Tracheal epithelial cell (primary cell): ENCODE data around the gene PLXDC2. TPM values are rescaled to one million over a fixed set of nuclear protein-coding genes. Genes with fewer than 3 reads are reported as not detected.

Source experiments
- total RNA-seq: library from RNA; depleted of rRNA; stranded (reverse); fragments of >200 nt; gene quantifications from 2 replicates; pipeline ENCODE4 v1.2.1, GENCODE V29; 2014

Gene PLXDC2
- total RNA-seq = 3.4 and 5.5 TPM in 2 replicates

DNA sequence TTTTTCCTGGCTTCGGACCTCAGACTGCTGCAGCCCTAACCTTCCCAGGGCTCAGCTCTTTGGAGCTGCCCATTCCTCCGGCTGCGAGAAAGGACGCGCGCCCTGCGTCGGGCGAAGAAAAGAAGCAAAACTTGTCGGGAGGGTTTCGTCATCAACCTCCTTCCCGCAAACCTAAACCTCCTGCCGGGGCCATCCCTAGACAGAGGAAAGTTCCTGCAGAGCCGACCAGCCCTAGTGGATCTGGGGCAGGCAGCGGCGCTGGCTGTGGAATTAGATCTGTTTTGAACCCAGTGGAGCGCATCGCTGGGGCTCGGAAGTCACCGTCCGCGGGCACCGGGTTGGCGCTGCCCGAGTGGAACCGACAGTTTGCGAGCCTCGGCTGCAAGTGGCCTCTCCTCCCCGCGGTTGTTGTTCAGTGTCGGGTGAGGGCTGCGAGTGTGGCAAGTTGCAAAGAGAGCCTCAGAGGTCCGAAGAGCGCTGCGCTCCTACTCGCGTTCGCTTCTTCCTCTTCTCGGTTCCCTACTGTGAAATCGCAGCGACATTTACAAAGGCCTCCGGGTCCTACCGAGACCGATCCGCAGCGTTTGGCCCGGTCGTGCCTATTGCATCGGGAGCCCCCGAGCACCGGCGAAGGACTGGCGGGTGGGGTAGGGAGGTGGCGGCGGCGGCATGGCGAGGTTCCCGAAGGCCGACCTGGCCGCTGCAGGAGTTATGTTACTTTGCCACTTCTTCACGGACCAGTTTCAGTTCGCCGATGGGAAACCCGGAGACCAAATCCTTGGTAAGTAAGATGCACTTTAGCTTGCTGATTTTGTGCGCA is at the start of gene PLXDC2:
Gene PLXDC2, plus strand, starts transcription at position 22 of the 820 bp plus-strand sequence.

